GM23248 (cell line): ENCODE measurements around the gene TMTC1.

Experiments used
- EZH2 ChIP-seq: fragments of 200-600 bp; sonication (generic); IDR thresholded peaks from 2 replicates; pipeline ENCODE4 v1.6.1; 2018; ENCODE audit warnings: antibody characterized with exemption, mild to moderate bottlenecking; ENCODE audit not compliant: insufficient read depth, poor library complexity, severe bottlenecking
- EZH2phosphoT487 ChIP-seq: fragments of 200-600 bp; sonication (generic); IDR thresholded peaks from 2 replicates; pipeline ENCODE4 v1.6.1; 2018; ENCODE audit warnings: antibody characterized with exemption, moderate library complexity, mild to moderate bottlenecking, low read depth; ENCODE audit not compliant: insufficient read depth

DNA sequence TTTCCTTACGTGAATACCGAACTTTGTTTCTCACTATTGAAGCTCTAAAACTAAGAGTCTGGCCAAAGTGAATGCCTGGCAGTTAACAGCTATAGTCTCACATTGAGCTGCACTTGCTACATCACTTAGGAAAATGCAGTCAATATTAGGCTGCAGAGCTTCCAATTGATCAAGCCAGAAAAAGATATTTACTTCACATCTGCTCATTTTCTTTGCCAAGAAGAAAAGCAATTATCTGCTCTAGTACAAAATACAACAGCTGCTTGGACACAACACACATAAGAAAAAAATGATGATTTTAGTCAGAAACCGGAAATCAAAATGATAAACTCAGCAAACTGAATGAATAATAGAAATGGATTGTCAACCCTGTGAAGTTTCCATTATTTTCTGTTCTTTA lies 45.4 kb downstream of the TMTC1 start:
- no peak for TF ChIP-seq EZH2phosphoT487
- TF ChIP-seq EZH2: no peak
